Measurements from ENCODE around the gene HIVEP3.

- TF ChIP-seq CTCF (optimal IDR thresholded peaks at IDR 0.05 in 1 of 3, IDR thresholded peaks at IDR 0.05 in 1 of 3, conservative IDR thresholded peaks at IDR 0.05 in 1 of 3; ENCODE audit: extremely low read depth in 1 of 3, insufficient read depth in 2 of 3, low read length in 3 of 3) (no peak), EZH2 (IDR thresholded peaks at IDR 0.05; ENCODE audit: low read length) (no peak)
Observed at GRCh38 chr1:41607808-41608207, 310.9 kb downstream of the HIVEP3 start.

All from keratinocyte (primary cell).